Heart left ventricle (tissue), 13 donors: ENCODE measurements around the gene ACSF3.

Source experiments
- POLR2A ChIP-seq, 2 donors: fragments of 450-650 bp; IDR thresholded peaks; one replicate each; pipeline ENCODE4 v1.6.1; 2017; ENCODE audit warnings: antibody characterized with exemption in 2 of 2, mild to moderate bottlenecking in 2 of 2, moderate library complexity in 2 of 2
- TF ChIP-seq, protein P1 (sequence below), 12 donors: fragments of 200-600 bp; sonication (generic) in 4 of 12; IDR thresholded peaks; one replicate each; pipeline versions ENCODE4 v1.5.0 to v1.8.0; 2018 to 2022; ENCODE audit warnings: antibody characterized with exemption in 12 of 12, mild to moderate bottlenecking in 5 of 12
- donor health status: ischemic (EF 13 %, LVEDD 7.1; RV severe dilation, severe dysfunction).
- donor health status: DM: no; HTN: yes; CAD: no.
- donor health status: DM: no; HTN: no; CAD: no.
- donor health status: ischemic (EF 25% LVEDD 6.9; RV normal size, moderate dysfunction).
- donor health status: ischemic (EF 25% LVEDD 5.7; RV mildly dilated, moderate dysfunction).
- donor health status: ischemic (EF 35%, LVEDD 5.7; RV mildly dilated, moderate dysfunction).
- donor health status: nonischemic (EF 11% LVEDD 7.7; RV severe dilation, severe dysfunction).
- donor health status: DM: yes; HTN: yes; CAD: no.
- donor health status: PGD.
- donor health status: ischemic (EF 29% LVEDD 5.4; RV normal size, mild dysfunction).
- donor health status: nonischemic (EF 23%, LVEDD 6.1; RV moderate dilation, normal function).

DNA sequence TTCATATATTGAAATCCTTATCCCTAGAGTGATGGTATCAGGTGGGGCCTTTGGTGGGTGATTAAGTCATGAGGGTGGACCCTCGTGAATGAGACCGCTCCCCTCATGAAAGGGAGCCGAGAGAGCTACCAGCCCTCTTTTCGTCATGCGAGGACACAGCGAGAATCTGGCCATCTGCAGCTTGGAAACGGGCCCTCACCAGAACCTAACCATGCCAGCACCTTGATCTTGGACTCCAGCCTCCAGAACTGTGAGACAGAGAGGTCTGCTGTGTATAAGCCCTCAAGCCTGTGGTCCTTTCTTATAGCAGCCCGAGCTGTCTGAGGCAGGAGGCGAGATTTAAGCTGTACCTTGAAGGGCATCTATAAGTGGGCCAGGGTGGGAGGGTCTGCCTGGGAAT lies 23.7 kb upstream of the ACSF3 start:
- TF ChIP-seq POLR2A (IDR thresholded peaks at IDR 0.05), result no peak
- TF ChIP-seq, protein P1, sequence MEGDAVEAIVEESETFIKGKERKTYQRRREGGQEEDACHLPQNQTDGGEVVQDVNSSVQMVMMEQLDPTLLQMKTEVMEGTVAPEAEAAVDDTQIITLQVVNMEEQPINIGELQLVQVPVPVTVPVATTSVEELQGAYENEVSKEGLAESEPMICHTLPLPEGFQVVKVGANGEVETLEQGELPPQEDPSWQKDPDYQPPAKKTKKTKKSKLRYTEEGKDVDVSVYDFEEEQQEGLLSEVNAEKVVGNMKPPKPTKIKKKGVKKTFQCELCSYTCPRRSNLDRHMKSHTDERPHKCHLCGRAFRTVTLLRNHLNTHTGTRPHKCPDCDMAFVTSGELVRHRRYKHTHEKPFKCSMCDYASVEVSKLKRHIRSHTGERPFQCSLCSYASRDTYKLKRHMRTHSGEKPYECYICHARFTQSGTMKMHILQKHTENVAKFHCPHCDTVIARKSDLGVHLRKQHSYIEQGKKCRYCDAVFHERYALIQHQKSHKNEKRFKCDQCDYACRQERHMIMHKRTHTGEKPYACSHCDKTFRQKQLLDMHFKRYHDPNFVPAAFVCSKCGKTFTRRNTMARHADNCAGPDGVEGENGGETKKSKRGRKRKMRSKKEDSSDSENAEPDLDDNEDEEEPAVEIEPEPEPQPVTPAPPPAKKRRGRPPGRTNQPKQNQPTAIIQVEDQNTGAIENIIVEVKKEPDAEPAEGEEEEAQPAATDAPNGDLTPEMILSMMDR (IDR thresholded peaks at IDR 0.05), result no peak
